ENCODE data around the gene FAIM2. TPM values are rescaled to one million over a fixed set of nuclear protein-coding genes. Genes with fewer than 3 reads are reported as not detected.
"Not testable (repeated sequence)": the region's sequence is repeated elsewhere in the genome, so short reads cannot be mapped to it uniquely, and the experiment has no call there.

The FAIM2 gene
- total and polyA plus RNA-seq, 2 experiments from 2014 or later = 5.0 to 14.0 TPM

DNA sequence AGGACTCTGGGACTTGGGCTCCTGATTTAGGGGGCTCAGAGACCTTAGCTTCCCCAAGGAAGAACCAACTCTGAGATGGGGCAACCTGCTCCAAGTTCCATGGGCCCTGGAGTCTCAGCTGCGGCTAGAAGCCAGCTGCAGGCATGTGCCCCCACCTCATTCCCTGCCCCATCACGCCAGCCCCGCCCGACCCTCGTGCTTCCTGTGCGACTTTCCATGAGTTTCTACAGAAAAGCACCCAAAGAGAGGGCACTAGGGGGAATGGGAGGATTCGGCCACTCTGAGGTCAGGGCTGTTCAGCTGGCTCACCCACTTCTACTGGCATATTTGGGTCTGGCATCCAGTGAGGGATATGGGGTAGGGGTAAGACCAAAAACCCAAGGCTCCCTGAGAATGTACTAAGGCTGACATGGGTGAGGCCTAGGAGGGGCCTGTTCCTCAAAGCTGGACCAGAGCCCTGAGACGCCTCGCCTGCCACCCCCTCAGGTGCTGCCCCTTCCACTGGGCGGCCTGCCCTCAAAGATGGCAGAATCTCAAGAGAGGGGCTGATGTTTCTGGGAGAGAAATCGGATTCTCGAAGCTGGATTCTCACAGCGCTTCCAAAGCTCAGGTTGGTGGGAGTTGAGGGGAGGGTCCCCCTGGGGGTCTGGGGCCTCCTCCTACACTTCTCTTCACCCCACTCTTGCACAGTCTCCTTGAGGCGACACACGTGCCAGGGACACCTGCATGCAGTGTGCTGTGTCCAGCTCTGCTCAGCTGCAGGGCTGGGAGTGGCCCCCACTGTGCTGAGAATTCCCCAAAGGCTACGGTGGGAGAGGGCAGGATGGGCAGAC, 22.1 kb downstream of the FAIM2 start:
- Histone ChIP-seq H3K9me2 (replicated peaks; ENCODE audit: insufficient read depth) (no peaks in the 10 kb centered on the region), H3K4me2 (no peak overlapping the region), H3K9me3 (ENCODE audit: low read depth) (no peaks in the 10 kb centered on the region), H3K27ac (no peak overlapping the region), H3K79me2 (no peaks in the 10 kb centered on the region), H2AFZ (no peak overlapping the region), H3K36me3 (replicated peaks; ENCODE audit: insufficient read depth, low read depth) (no peaks in the 10 kb centered on the region), H4K20me1 (ENCODE audit: insufficient read depth, poor library complexity, severe bottlenecking) (no peaks in the 10 kb centered on the region), H3K4me3 (no peak overlapping the region), H3K4me1 (ENCODE audit: insufficient read depth) (no peaks in the 10 kb centered on the region), H3K27me3 (peaks cover 3% of the 10 kb centered on the region)
- no peak for DNase-seq (ENCODE audit: low spot score)
- 90% methylated on average over 16 of the region's 16 CpGs for WGBS (ENCODE audit: low lambda C conversion rate, missing lambda C conversion rate)
- TF ChIP-seq EZH2 (IDR thresholded peaks at IDR 0.05; ENCODE audit: borderline replicate concordance) (no peak), EZH2phosphoT487 (IDR thresholded peaks at IDR 0.05; ENCODE audit: low read depth, severe bottlenecking, unreplicated experiment) (no peak)
- TF ChIP-seq, protein P1, sequence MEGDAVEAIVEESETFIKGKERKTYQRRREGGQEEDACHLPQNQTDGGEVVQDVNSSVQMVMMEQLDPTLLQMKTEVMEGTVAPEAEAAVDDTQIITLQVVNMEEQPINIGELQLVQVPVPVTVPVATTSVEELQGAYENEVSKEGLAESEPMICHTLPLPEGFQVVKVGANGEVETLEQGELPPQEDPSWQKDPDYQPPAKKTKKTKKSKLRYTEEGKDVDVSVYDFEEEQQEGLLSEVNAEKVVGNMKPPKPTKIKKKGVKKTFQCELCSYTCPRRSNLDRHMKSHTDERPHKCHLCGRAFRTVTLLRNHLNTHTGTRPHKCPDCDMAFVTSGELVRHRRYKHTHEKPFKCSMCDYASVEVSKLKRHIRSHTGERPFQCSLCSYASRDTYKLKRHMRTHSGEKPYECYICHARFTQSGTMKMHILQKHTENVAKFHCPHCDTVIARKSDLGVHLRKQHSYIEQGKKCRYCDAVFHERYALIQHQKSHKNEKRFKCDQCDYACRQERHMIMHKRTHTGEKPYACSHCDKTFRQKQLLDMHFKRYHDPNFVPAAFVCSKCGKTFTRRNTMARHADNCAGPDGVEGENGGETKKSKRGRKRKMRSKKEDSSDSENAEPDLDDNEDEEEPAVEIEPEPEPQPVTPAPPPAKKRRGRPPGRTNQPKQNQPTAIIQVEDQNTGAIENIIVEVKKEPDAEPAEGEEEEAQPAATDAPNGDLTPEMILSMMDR (IDR thresholded peaks at IDR 0.05; ENCODE audit: poor library complexity) = no peak

DNA sequence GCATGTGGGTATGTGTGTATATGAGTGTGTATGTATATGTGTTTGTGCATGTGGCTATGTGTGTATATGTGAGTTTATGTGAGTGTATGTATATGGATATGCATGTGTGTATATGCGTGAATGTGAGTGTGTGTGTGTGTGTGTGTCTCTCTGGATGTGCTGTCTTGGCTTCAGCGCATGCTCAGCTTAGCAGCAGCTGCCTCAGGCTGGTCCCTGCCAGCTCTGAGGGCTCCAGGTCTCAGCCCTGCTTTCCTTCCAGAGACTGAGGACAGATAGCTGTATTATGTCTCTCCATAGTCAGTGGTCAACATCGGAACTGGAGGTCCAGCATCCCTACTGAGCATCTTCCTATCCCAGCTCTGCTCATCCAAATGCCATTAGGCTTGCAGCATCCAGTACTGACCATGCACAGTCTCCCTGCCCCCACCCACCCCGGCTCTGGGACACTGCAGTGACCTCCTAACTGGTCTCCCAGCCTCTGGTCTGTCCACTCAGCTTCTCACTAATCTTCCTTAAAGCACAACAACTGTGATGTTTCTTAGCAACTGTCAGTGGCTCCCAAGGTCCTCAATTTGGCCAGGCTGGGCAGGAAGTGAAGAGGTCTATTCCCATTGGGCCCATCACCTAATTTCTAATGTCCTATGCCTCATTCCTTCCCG, 22.8 kb downstream of the FAIM2 start:
- TF ChIP-seq EZH2 (IDR thresholded peaks at IDR 0.05; ENCODE audit: borderline replicate concordance) (no peak), EZH2phosphoT487 (IDR thresholded peaks at IDR 0.05; ENCODE audit: low read depth, severe bottlenecking, unreplicated experiment) (no peak)
- TF ChIP-seq, protein P1 (IDR thresholded peaks at IDR 0.05; ENCODE audit: poor library complexity) = no peak
- Histone ChIP-seq H3K27ac (no peak overlapping the region), H2AFZ (no peak overlapping the region), H3K4me3 (no peak overlapping the region), H4K20me1 (ENCODE audit: insufficient read depth, poor library complexity, severe bottlenecking) (no peaks in the 10 kb centered on the region), H3K4me1 (ENCODE audit: insufficient read depth) (no peaks in the 10 kb centered on the region), H3K9me3 (ENCODE audit: low read depth) (no peaks in the 10 kb centered on the region), H3K9me2 (replicated peaks; ENCODE audit: insufficient read depth) (no peaks in the 10 kb centered on the region), H3K4me2 (no peak overlapping the region), H3K79me2 (no peaks in the 10 kb centered on the region), H3K36me3 (replicated peaks; ENCODE audit: insufficient read depth, low read depth) (no peaks in the 10 kb centered on the region), H3K27me3 (peaks cover 3% of the 10 kb centered on the region)
- DNase-seq (ENCODE audit: low spot score) = no peak
- 94% methylated on average over 5 of the region's 5 CpGs for WGBS (ENCODE audit: low lambda C conversion rate, missing lambda C conversion rate)

DNA sequence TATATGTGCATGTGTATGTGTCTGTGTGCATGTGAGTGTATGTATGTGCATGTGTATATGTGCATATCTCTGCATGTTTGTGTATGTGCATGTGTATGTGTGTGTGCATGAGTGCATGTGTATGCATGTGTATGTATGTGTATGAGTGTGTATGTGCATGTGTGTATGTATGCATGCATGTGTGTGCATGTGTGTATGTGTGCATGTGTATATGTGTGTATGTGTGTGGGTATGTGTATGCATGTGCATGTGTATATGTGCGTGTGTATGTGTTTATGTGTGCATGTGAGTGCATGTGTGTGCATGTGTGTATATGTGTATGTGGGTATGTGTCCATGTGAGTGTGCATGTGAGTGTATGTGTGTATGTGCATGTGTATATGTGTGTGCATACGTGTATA, 24.6 kb downstream of the FAIM2 start:
- not testable (repeated sequence) for H3K9me3 ChIP-seq (ENCODE audit: low read depth); H3K4me2 ChIP-seq; H3K4me1 ChIP-seq (ENCODE audit: insufficient read depth); H3K4me3 ChIP-seq; DNase-seq (ENCODE audit: low spot score); H3K36me3 ChIP-seq (replicated peaks; ENCODE audit: insufficient read depth, low read depth); H3K79me2 ChIP-seq; H3K27me3 ChIP-seq; H2AFZ ChIP-seq; H4K20me1 ChIP-seq (ENCODE audit: insufficient read depth, poor library complexity, severe bottlenecking); H3K27ac ChIP-seq; H3K9me2 ChIP-seq (replicated peaks; ENCODE audit: insufficient read depth)
- 94% methylated on average over 2 of the region's 2 CpGs for WGBS (ENCODE audit: low lambda C conversion rate, missing lambda C conversion rate)

DNA sequence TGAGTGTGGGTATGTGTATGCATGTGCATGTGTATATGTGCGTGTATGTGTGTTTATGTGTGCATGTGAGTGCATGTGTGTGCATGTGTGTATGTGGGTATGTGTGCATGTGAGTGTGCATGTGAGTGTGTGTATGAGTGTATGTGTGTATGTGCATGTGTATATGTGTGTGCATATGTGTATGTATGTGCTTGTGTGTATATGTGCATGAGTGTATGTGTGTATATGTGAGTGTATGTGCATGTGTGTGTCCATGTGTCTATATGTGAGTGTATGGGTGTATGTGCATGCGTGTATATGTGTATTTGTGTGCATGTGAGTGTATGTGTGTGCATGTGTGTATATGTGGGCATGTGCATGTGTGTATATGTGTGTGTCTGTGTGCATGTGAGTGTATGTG, 25.7 kb downstream of the FAIM2 start:
- H3K4me3 ChIP-seq = no peak overlapping the region
- no peak overlapping the region for H2AFZ ChIP-seq
- no peaks in the 10 kb centered on the region for H3K27me3 ChIP-seq
- H4K20me1 ChIP-seq (ENCODE audit: insufficient read depth, poor library complexity, severe bottlenecking) = no peaks in the 10 kb centered on the region
- no peaks in the 10 kb centered on the region for H3K4me1 ChIP-seq (ENCODE audit: insufficient read depth)
- no peak for DNase-seq (ENCODE audit: low spot score)
- WGBS (ENCODE audit: low lambda C conversion rate, missing lambda C conversion rate) = 75% methylated on average over 2 of the region's 2 CpGs
- H3K4me2 ChIP-seq = no peak overlapping the region
- H3K79me2 ChIP-seq = no peaks in the 10 kb centered on the region
- TF ChIP-seq EZH2phosphoT487 (IDR thresholded peaks at IDR 0.05; ENCODE audit: low read depth, severe bottlenecking, unreplicated experiment) = no peak
- TF ChIP-seq EZH2 (IDR thresholded peaks at IDR 0.05; ENCODE audit: borderline replicate concordance) = no peak
- TF ChIP-seq, protein P1 (IDR thresholded peaks at IDR 0.05; ENCODE audit: poor library complexity) = no peak
- H3K36me3 ChIP-seq (replicated peaks; ENCODE audit: insufficient read depth, low read depth) = no peaks in the 10 kb centered on the region
- no peaks in the 10 kb centered on the region for H3K9me3 ChIP-seq (ENCODE audit: low read depth)
- no peaks in the 10 kb centered on the region for H3K9me2 ChIP-seq (replicated peaks; ENCODE audit: insufficient read depth)
- H3K27ac ChIP-seq = no peak overlapping the region

Measured in hepatocyte (in vitro differentiated cells).